GM19468 (cell line): ENCODE results near the gene TXN2.
"Not testable (repeated sequence)": the region's sequence is repeated elsewhere in the genome, so short reads cannot be mapped to it uniquely, and the experiment has no call there.

ENCODE experiments used
- ATAC-seq: cut with Tn5 transposase; IDR thresholded peaks from one replicate; pipeline ENCODE4 v1.9.1; 2021; ENCODE audit warnings: mild to moderate bottlenecking, moderate library complexity, moderate number of reproducible peaks; ENCODE audit not compliant: unreplicated experiment; ENCODE audit errors: extremely low read depth

Gene TXN2

GRCh38 chr22:36457688-36458450 is 23.6 kb downstream of the TXN2 start:
- ATAC-seq: no peak

GRCh38 chr22:36456464-36456845 is 25.0 kb downstream of the TXN2 start:
- no peak for ATAC-seq

DNA sequence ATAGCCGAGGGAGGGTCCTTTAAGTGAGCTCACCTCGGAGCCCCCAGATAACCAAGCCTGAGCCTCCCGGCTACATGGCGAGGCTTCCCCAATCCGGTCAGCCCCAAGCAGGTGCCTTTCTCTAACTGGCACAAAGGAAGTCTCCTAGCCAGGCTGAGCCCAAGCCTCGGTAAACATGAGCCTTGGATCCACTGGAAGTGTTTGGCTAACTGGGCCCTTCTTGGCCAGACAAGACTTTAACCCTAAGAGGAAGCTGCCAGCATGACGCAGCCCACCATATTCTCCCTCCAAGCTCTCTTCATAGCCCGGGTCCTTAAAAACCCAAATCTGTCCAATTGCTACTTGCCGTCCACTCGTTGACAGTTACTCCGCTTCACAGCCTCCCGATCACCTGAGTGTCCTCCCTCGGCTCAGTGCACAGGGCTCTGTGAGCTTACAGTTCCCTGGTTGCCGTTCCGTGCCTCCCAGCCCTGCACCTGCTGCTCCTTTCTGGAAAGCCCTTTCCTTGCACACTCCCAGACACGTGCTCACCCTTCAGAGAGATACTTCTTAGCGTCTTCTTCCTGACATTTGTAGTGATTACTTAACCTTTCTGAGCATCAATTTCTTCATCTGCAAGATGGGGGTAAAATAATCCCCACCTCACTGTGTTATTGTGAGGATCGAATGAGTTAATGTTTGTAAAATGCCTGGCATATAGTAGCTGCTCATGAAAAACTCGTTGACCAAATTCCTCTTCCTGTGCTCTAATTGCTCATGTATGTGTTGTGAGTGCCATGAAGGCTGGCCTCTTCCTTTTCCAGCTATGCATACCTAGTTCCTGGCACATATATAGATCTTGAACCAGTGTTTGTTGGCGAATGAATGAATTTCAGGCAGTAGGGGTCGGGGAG is 25.6 kb downstream of the TXN2 start:
- ATAC-seq: no peak

DNA sequence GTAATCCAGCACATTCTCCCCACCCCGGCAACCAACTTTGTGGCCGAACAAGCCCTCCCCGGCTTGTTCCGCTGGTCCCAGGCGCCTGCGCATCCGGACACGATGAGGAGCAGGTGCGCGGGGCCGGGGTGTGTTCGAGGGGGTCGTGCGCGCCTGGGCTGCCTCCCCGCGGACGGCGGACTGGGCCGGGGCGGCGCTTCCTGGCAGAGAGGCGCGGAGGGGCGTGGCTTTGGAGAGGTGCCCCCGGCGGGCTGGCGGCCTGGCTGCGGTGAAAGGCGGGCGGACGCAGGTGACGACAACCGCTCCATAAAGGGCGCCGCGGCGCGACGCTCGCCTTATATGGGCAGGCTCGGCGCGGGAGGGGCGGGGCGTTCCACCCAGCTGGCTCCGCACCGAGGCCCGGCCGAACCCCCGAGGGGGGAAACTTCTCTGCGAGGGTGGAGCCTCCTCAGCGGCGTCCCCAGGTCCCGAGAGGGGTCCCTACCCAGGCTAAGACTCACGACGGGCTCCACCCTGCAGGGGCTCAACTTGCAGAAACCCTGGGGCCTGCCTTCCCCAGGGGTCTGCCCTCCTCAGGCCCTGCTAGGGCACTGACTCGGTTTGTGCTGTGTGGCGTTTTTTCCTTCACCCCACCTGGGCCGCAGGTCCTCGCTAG is 26.4 kb downstream of the TXN2 start:
- no peak for ATAC-seq

- no peak for ATAC-seq
These were observed 27.5 kb downstream of the TXN2 start for GRCh38 chr22:36453855-36454378.

GRCh38 chr22:36452978-36453607 is 28.3 kb downstream of the TXN2 start:
- ATAC-seq: not testable (repeated sequence)

GRCh38 chr22:36452250-36452977 is 29.0 kb downstream of the TXN2 start:
- no peak for ATAC-seq

GRCh38 chr22:36450923-36451322 is 30.5 kb downstream of the TXN2 start:
- not testable (repeated sequence) for ATAC-seq

DNA sequence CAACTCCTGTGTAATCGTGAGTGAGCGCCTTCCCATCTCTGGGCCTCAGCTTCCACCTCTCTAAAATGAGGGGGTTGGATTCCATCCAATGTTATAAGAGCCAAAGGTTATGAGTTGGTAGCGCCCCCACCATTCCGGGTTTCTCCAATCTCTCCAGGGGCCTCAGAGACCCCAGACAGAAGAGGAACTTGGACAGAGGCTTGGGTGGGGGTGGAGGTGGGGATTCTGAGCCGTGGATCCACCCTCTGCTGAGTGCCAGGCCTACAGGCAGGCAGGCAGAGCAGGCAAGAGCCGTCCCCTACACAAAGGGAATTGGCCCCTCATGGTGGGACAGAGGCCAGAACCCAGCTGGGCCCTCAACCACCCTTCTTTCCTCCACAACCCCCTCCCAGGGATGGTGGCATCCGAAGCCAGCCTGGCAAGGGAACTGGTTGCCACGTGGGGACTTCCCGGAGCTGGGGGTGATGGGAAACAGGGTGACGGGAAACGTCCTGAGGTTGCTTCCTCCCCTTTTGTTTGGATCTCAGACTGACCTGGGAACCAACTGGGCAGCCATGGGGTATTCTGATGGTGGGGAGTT is 31.8 kb downstream of the TXN2 start:
- ATAC-seq: no peak

GRCh38 chr22:36447632-36448031 is 33.8 kb downstream of the TXN2 start:
- no peak for ATAC-seq

DNA sequence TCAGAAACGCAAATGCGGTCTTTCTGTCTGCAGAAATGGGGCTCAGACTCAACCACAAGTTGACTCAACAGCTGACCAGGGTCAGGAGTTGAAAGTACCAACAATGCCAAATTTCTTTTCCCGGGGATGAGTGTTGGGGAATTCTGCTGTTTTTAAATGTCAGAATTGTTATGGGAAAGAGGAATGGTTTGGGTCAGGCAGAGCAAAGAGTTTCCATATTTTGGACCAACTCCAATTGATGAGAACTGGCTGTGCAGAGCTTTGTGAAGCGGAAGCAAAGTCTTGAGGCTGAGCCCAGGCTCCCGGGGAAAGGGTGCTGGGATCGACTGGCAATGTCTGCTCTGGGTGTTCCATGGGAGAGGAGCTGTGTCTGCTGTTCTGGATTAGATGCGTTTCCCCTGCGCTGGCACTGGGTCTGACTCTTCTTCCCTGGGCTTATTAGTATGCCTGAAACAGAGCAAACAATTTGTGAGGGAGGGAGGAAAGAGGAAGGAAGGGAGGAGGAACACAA is 36.2 kb downstream of the TXN2 start:
- no peak for ATAC-seq

GRCh38 chr22:36443198-36443770 is 38.2 kb downstream of the TXN2 start:
- no peak for ATAC-seq

- ATAC-seq: no peak
These were observed 38.8 kb downstream of the TXN2 start for GRCh38 chr22:36442506-36443197.

- ATAC-seq: no peak
These were observed 40.9 kb downstream of the TXN2 start for GRCh38 chr22:36440429-36441002.

- no peak for ATAC-seq
These were observed 41.8 kb downstream of the TXN2 start for GRCh38 chr22:36439481-36440271.

DNA sequence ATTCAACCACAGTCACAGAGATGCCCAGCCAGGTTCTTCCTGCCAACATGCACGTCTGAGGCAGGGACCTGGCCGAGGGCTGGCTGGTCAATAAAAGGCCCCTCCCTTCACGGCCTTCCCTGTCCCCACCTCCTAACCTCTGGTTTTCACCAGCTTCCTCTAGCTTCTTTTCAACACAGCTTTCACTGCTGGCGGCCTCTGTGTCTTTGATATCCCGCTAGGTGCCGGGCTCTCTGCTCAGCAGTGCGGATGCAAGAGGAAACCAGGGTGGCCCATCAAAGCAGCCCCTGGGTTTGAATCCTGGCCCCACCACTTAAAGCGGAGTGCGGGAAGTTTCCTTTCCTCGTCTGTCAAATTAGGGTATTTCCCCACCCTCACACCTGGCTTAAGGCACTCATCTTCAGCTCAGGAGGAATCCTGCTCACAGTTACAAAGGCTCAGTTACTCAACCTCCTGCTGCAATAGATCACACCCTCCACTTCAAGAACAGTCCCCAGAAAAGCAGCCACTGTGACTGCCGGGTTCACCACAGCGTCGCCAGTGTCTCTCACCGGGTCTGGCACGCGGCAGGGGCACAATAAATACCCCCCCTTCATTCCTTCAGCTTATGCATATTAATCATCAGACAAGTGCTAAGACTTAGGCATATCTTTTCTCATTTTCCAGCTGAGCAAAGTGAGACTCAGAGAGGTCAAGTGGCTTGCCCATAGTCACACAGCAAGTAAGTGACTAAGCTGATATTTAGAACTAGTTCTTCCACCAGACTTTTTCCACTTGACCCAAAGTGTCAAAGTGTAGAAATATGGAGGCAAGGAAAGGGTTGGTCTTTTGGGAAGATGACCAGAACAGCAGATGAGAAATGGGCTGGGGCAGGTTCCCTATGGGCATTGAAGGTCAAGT is 45.7 kb downstream of the TXN2 start:
- no peak for ATAC-seq
